Dendritic cell treated with granulocyte-macrophage colony-stimulating factor and Interleukin-4, amounts not matched to agents 40 ng/mL and 50 ng/mL, for 4 days (primary cell): ENCODE data around the gene SYT1.

Experiments used
- H3K27ac Mint-ChIP-seq: one replicate; pipeline ENCODE4 v1.8.0; 2022; ENCODE audit warnings: mild to moderate bottlenecking, mixed read lengths
- H3K27me3 Mint-ChIP-seq: one replicate; pipeline ENCODE4 v1.8.0; 2022; ENCODE audit warnings: mild to moderate bottlenecking, mixed read lengths
- H3K36me3 Mint-ChIP-seq: one replicate; pipeline ENCODE4 v1.8.0; 2022; ENCODE audit warnings: low read depth, mixed read lengths
- H3K4me1 Mint-ChIP-seq: one replicate; pipeline ENCODE4 v1.8.0; 2022; ENCODE audit warnings: low read depth, mixed read lengths
- H3K4me3 Mint-ChIP-seq: one replicate; pipeline ENCODE4 v1.8.0; 2022; ENCODE audit warnings: mild to moderate bottlenecking, moderate library complexity, mixed read lengths
- H3K9me3 Mint-ChIP-seq: one replicate; pipeline ENCODE4 v1.8.0; 2022; ENCODE audit warnings: mixed read lengths
- intact Hi-C: fragments of 100-400 bp; cut with micrococcal nuclease; formaldehyde crosslinking; loops from one replicate; pipeline ENCODE4 v1.15.0; 2022

The SYT1 gene

GRCh38 chr12:79227091-79227490 is 362.5 kb downstream of the SYT1 start:
- H3K27me3 Mint-ChIP-seq = no peaks in the 10 kb centered on the region
- no peaks in the 10 kb centered on the region for H3K4me1 Mint-ChIP-seq
- intact Hi-C loops = no loop called here
- no peak overlapping the region for H3K27ac Mint-ChIP-seq
- no peak overlapping the region for H3K4me3 Mint-ChIP-seq
- peaks cover 20% of the 10 kb centered on the region for H3K9me3 Mint-ChIP-seq
- no peaks in the 10 kb centered on the region for H3K36me3 Mint-ChIP-seq

- no peaks in the 10 kb centered on the region for H3K4me1 Mint-ChIP-seq
- intact Hi-C loops = no loop called here
- peaks cover 15% of the 10 kb centered on the region for H3K9me3 Mint-ChIP-seq
Measured at GRCh38 chr12:79227646-79228045, 363.1 kb downstream of the SYT1 start.

GRCh38 chr12:79233341-79233781 is 368.8 kb downstream of the SYT1 start:
- intact Hi-C loops = no loop called here
- Mint-ChIP-seq H3K4me3 (no peak overlapping the region), H3K27me3 (no peaks in the 10 kb centered on the region), H3K4me1 (no peaks in the 10 kb centered on the region), H3K27ac (no peak overlapping the region), H3K36me3 (no peaks in the 10 kb centered on the region), H3K9me3 (no peaks in the 10 kb centered on the region)

More at GRCh38 chr12:79227646-79228045, 363.1 kb downstream of the SYT1 start:
- no peak overlapping the region for H3K4me3 Mint-ChIP-seq
- H3K27me3 Mint-ChIP-seq = no peaks in the 10 kb centered on the region
- H3K27ac Mint-ChIP-seq = no peak overlapping the region
- H3K36me3 Mint-ChIP-seq = no peaks in the 10 kb centered on the region

- Mint-ChIP-seq H3K4me3 (no peak overlapping the region), H3K9me3 (peaks cover 7% of the 10 kb centered on the region), H3K36me3 (no peaks in the 10 kb centered on the region), H3K27me3 (no peaks in the 10 kb centered on the region), H3K4me1 (no peaks in the 10 kb centered on the region), H3K27ac (no peak overlapping the region)
- intact Hi-C loops = no loop called here
Measured at GRCh38 chr12:79236920-79237319, 372.3 kb downstream of the SYT1 start.

DNA sequence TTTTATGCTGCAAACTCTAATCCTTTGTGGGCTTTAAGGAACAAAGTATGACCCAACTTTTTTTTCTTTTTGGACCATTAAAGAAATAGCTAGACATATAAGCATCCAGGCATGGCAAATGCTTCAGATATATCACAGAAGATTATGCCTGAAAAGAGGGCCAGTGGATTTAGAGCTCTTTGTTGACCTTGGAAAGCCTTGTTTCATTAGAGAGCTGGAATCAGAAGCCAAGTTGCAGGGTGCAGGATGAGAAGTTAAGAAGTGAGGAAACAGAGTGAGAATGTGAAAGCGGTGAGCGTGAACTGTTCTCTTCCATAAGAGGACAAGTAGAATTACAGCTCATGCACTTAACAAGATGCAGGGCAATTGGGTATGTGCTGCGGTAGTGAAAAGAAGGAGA is 373.7 kb downstream of the SYT1 start:
- no peak overlapping the region for H3K27ac Mint-ChIP-seq
- H3K27me3 Mint-ChIP-seq = no peaks in the 10 kb centered on the region
- peaks cover 10% of the 10 kb centered on the region for H3K9me3 Mint-ChIP-seq
- intact Hi-C loops = no loop called here
- no peak overlapping the region for H3K4me3 Mint-ChIP-seq
- H3K36me3 Mint-ChIP-seq = no peaks in the 10 kb centered on the region
- H3K4me1 Mint-ChIP-seq = no peaks in the 10 kb centered on the region

- intact Hi-C loops = no loop called here
- Mint-ChIP-seq H3K4me1 (no peaks in the 10 kb centered on the region), H3K36me3 (no peaks in the 10 kb centered on the region), H3K27me3 (no peaks in the 10 kb centered on the region), H3K9me3 (peaks cover 26% of the 10 kb centered on the region), H3K27ac (no peak overlapping the region), H3K4me3 (no peak overlapping the region)
Measured at GRCh38 chr12:79247494-79247893, 382.9 kb downstream of the SYT1 start.

- H3K36me3 Mint-ChIP-seq = no peaks in the 10 kb centered on the region
- H3K27ac Mint-ChIP-seq = no peak overlapping the region
Measured at GRCh38 chr12:79250186-79250585, 385.6 kb downstream of the SYT1 start.

DNA sequence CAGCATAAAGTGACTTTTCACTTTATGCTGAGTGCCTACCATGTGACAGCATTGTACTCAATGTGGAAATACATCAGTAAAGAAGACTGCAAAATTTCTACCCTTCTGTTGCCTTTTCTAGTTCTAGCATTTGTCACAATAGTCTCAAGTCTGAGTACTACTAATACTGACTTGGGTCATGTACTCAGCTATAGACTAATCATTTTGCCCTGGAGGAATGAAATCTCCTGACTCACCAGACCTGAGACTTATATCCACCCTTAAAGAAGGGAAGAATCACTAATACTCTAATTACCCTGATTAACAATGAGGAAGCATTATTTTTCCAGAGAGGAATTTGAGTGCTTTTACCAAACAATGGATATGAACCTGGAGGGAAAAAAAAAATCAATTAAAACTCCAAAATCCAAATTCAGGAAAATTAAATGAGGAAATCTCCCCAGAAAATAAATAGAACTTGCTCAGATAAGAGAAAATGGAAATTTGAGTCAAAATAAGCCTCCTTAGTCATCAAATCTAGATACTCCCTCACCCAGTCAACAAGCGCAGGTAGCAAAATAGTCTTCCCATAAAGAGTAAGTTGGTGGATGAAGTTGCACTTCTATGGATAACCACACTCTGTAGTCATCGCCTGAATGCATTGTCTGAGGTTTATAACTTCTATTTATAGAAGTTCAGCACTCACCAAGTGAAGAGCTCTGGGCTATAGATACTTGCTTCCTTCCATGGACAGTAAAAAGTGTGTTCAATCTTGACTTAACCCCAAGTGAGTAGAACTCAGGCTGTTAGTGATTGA is 386.6 kb downstream of the SYT1 start:
- H3K9me3 Mint-ChIP-seq = peaks cover 12% of the 10 kb centered on the region
- no peak overlapping the region for H3K27ac Mint-ChIP-seq
- H3K36me3 Mint-ChIP-seq = no peaks in the 10 kb centered on the region
- intact Hi-C loops = no loop called here
- H3K4me3 Mint-ChIP-seq = no peak overlapping the region
- no peaks in the 10 kb centered on the region for H3K27me3 Mint-ChIP-seq
- H3K4me1 Mint-ChIP-seq = no peaks in the 10 kb centered on the region

More at GRCh38 chr12:79250186-79250585, 385.6 kb downstream of the SYT1 start:
- intact Hi-C loops = no loop called here
- no peaks in the 10 kb centered on the region for H3K4me1 Mint-ChIP-seq
- H3K4me3 Mint-ChIP-seq = no peak overlapping the region
- peaks cover 12% of the 10 kb centered on the region for H3K9me3 Mint-ChIP-seq
- no peaks in the 10 kb centered on the region for H3K27me3 Mint-ChIP-seq

DNA sequence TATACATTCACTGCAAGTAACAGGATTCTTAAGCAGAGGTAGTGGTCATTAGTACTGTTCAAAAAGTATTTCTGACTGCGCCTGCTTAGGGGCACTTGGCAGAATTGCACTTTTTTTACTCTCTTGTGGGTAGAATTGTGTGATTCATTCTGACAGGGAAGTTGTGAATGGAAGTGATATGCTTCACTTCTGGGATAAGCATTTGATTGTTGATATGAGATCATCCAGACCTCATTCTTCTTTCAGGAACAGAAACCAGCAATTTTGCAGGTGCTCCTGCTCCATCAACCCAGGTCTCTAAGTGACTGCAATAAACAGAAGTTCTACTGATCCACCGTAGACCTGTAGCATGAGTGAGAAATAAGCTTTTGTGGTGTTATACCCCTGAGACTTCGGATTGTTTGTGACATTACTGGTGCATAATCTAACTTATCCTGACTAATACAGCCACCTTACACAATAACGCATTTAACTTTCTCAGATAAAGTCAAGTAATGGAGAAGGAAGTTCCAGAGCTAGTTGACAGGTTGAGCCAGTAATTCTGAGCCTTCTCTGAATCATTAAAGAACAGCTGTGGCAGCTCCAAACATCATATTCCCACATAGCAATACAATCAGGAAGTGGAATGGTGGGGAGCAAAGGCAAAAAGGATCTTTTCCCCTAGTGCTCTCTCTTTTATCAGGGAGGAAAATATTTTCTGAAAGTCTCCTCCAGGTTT is 387.9 kb downstream of the SYT1 start:
- H3K27me3 Mint-ChIP-seq = no peaks in the 10 kb centered on the region
- H3K4me1 Mint-ChIP-seq = no peaks in the 10 kb centered on the region
- H3K36me3 Mint-ChIP-seq = no peaks in the 10 kb centered on the region
- intact Hi-C loops = no loop called here
- H3K9me3 Mint-ChIP-seq = peaks cover 12% of the 10 kb centered on the region
- H3K27ac Mint-ChIP-seq = no peak overlapping the region
- H3K4me3 Mint-ChIP-seq = no peak overlapping the region

GRCh38 chr12:79255288-79255687 is 390.7 kb downstream of the SYT1 start:
- Mint-ChIP-seq H3K27ac (no peak overlapping the region), H3K36me3 (no peaks in the 10 kb centered on the region), H3K27me3 (no peaks in the 10 kb centered on the region), H3K9me3 (no peaks in the 10 kb centered on the region), H3K4me1 (no peaks in the 10 kb centered on the region), H3K4me3 (no peak overlapping the region)
- intact Hi-C loops = no loop called here

- no peaks in the 10 kb centered on the region for H3K27me3 Mint-ChIP-seq
- no peaks in the 10 kb centered on the region for H3K9me3 Mint-ChIP-seq
- H3K27ac Mint-ChIP-seq = no peak overlapping the region
- H3K36me3 Mint-ChIP-seq = no peaks in the 10 kb centered on the region
- H3K4me1 Mint-ChIP-seq = no peaks in the 10 kb centered on the region
- H3K4me3 Mint-ChIP-seq = no peak overlapping the region
- intact Hi-C loops = no loop called here
Measured at GRCh38 chr12:79260923-79261322, 396.3 kb downstream of the SYT1 start.

DNA sequence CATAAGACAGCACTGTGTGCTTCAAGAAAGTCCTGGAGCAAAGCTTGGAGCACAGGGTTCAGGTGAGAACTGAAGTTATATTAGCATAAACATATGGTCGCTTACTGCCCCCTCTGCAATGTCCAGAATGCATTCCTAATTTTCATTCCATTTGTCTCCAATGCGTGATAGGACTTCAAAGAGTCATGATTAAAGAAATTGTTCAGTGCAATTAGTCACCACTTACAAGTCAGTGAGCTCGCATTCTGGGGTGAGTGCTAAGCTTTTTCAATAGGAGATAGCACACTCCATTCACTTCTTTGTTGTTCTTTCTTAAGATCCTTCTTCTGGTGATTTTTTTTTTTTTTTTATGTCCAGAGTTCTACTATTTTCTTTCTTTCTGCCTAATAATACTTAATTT is 398.4 kb downstream of the SYT1 start:
- Mint-ChIP-seq H3K4me1 (no peaks in the 10 kb centered on the region), H3K9me3 (no peaks in the 10 kb centered on the region), H3K4me3 (no peak overlapping the region), H3K36me3 (no peaks in the 10 kb centered on the region), H3K27ac (no peak overlapping the region), H3K27me3 (no peaks in the 10 kb centered on the region)
- intact Hi-C loops = no loop called here

GRCh38 chr12:79266343-79267144 is 402.0 kb downstream of the SYT1 start:
- no peak overlapping the region for H3K27ac Mint-ChIP-seq
- H3K36me3 Mint-ChIP-seq = no peaks in the 10 kb centered on the region
- H3K4me1 Mint-ChIP-seq = no peaks in the 10 kb centered on the region
- intact Hi-C loops = no loop called here
- H3K9me3 Mint-ChIP-seq = peaks cover under 1% of the 10 kb centered on the region
- no peak overlapping the region for H3K4me3 Mint-ChIP-seq
- no peaks in the 10 kb centered on the region for H3K27me3 Mint-ChIP-seq

DNA sequence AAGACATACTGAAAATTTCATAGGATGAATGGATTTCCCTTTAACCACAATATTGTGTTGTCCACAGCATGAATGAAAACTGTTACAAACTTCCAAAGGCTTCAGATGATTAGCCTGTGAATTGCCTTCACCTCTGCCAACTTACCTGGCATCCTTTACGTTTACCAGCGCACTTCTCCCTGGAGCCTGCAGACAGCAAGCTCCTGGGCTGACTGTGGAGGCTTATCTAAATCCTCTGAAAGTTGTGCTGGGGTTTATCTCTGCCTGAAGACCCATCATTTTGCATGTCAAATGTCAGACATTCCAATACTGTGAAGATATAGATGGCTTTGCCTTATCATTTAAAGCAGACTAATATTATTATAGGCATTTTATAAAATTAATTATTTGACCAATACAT is 403.0 kb downstream of the SYT1 start:
- intact Hi-C loops = no loop called here
- Mint-ChIP-seq H3K36me3 (no peaks in the 10 kb centered on the region), H3K27ac (no peak overlapping the region), H3K9me3 (peaks cover 10% of the 10 kb centered on the region), H3K4me3 (no peak overlapping the region), H3K4me1 (no peaks in the 10 kb centered on the region), H3K27me3 (no peaks in the 10 kb centered on the region)
